Measurements from ENCODE around the gene TMEM145. TPM values are rescaled to one million over a fixed set of nuclear protein-coding genes. Genes with fewer than 3 reads are reported as not detected.

TMEM145 gene
- total and polyA plus RNA-seq, 9 of the 15 experiments (the other 6 are each of a cell fraction or from before 2014, with no cell fraction given) = 0.80 to 5.5 (median 1.9) TPM; not detected in 3

DNA sequence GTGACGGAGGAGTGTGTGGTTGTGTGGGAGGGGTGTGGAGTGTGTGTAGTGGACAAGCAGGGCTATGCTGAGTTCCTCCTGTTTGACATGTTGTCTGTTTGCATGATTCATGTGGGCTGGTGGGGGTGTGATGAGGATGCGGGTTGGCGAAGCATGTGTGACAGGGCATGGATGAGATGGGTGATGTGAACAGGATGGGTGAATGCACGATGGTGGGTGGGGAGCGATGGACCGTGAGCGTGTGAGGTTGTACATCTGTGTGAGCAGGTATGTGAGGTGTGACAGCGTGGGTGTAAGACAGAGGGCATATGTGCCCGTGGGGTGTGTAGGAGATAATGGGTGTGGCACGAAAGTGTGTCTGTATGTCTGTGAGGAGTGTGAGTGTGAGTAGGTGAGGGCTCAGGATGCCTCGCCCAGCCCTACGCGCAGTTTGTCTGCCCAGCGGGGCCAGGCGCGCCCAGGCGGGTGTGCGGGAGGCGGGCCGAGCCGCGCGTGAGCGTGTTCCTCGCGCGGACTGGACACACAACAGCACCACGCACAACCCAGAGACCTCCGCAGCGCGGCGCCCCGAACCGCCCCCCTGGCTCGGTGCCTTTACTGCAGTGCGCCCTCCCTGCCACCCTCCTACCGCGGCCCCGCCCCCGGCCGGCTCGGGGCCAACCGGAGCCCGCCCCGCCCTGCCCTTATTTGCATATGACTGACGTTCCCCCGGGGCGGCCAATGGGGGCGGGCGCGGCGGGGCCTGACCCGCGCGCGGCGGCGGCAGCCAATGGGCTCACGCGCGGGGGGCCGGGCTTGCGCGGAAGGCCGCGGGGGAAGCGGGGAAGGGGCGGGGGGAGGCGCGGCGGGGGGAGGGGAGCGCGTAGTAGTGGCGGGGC is 29.7 kb upstream of the TMEM145 start (continued):
- TF ChIP-seq SAFB (IDR thresholded peaks at IDR 0.05; ENCODE audit: borderline replicate concordance, low read depth, low read length) = peak; percentile 92
- peak; percentile 89; the same call in 1 of the 2 replicates for TF ChIP-seq HLTF (IDR thresholded peaks at IDR 0.05)
- no peak for TF ChIP-seq ELF1 (tag; IDR thresholded peaks at IDR 0.05)
- no peak for TF ChIP-seq ZNF695 (CRISPR knock-in tag; IDR thresholded peaks at IDR 0.05)
- no peak for TF ChIP-seq U2AF2 (optimal IDR thresholded peaks at IDR 0.05; ENCODE audit: low read depth, low read length)
- TF ChIP-seq KAT8 (IDR thresholded peaks at IDR 0.05; ENCODE audit: low read depth) = no peak
- TF ChIP-seq DPF2 (IDR thresholded peaks at IDR 0.05) = peak; percentile 79
- peak; percentile 43; the same call in 1 of the 2 replicates for TF ChIP-seq PHF8 (IDR thresholded peaks at IDR 0.05; ENCODE audit: borderline replicate concordance, low read length)
- TF ChIP-seq, protein P1, sequence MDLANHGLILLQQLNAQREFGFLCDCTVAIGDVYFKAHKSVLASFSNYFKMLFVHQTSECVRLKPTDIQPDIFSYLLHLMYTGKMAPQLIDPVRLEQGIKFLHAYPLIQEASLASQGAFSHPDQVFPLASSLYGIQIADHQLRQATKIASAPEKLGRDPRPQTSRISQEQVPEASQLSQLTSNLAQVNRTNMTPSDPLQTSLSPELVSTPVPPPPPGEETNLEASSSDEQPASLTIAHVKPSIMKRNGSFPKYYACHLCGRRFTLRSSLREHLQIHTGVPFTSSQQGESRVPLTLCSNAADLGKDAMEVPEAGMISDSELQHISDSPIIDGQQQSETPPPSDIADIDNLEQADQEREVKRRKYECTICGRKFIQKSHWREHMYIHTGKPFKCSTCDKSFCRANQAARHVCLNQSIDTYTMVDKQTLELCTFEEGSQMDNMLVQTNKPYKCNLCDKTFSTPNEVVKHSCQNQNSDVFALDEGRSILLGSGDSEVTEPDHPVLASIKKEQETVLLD (IDR thresholded peaks at IDR 0.05) = peak; percentile 85
- TF ChIP-seq WHSC1 (IDR thresholded peaks at IDR 0.05; ENCODE audit: low read length) = no peak
- TF ChIP-seq GATAD2B (IDR thresholded peaks at IDR 0.05; ENCODE audit: borderline replicate concordance) = no peak; the same call in 1 of the 2 replicates
- no peak for TF ChIP-seq SMC3 (conservative IDR thresholded peaks at IDR 0.05; ENCODE audit: insufficient read depth, low read depth, low read length)
- TF ChIP-seq, protein P2, sequence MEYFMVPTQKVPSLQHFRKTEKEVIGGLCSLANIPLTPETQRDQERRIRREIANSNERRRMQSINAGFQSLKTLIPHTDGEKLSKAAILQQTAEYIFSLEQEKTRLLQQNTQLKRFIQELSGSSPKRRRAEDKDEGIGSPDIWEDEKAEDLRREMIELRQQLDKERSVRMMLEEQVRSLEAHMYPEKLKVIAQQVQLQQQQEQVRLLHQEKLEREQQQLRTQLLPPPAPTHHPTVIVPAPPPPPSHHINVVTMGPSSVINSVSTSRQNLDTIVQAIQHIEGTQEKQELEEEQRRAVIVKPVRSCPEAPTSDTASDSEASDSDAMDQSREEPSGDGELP (CRISPR knock-in tag; IDR thresholded peaks at IDR 0.05; ENCODE audit: borderline replicate concordance) = peak; percentile 36; the same call in 1 of the 2 replicates
- peak in 1 of 2 experiments; percentile 91; a peak in 2 of 4 replicates for TF ChIP-seq HDAC1 (IDR thresholded peaks at IDR 0.05)
- no peak for TF ChIP-seq MYBL2 (IDR thresholded peaks at IDR 0.05; ENCODE audit: low read depth)
- TF ChIP-seq MYBL2 (CRISPR knock-in tag; IDR thresholded peaks at IDR 0.05; ENCODE audit: borderline replicate concordance) = no peak
- TF ChIP-seq, protein P3, sequence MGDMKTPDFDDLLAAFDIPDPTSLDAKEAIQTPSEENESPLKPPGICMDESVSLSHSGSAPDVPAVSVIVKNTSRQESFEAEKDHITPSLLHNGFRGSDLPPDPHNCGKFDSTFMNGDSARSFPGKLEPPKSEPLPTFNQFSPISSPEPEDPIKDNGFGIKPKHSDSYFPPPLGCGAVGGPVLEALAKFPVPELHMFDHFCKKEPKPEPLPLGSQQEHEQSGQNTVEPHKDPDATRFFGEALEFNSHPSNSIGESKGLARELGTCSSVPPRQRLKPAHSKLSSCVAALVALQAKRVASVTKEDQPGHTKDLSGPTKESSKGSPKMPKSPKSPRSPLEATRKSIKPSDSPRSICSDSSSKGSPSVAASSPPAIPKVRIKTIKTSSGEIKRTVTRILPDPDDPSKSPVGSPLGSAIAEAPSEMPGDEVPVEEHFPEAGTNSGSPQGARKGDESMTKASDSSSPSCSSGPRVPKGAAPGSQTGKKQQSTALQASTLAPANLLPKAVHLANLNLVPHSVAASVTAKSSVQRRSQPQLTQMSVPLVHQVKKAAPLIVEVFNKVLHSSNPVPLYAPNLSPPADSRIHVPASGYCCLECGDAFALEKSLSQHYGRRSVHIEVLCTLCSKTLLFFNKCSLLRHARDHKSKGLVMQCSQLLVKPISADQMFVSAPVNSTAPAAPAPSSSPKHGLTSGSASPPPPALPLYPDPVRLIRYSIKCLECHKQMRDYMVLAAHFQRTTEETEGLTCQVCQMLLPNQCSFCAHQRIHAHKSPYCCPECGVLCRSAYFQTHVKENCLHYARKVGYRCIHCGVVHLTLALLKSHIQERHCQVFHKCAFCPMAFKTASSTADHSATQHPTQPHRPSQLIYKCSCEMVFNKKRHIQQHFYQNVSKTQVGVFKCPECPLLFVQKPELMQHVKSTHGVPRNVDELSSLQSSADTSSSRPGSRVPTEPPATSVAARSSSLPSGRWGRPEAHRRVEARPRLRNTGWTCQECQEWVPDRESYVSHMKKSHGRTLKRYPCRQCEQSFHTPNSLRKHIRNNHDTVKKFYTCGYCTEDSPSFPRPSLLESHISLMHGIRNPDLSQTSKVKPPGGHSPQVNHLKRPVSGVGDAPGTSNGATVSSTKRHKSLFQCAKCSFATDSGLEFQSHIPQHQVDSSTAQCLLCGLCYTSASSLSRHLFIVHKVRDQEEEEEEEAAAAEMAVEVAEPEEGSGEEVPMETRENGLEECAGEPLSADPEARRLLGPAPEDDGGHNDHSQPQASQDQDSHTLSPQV (IDR thresholded peaks at IDR 0.05) = no peak
- no peak for TF ChIP-seq ETS2 (tag; IDR thresholded peaks at IDR 0.05; ENCODE audit: borderline replicate concordance, poor library complexity, severe bottlenecking)
- TF ChIP-seq SUPT5H (IDR thresholded peaks at IDR 0.05) = peak; percentile 70
- no peak for TF ChIP-seq KLF16 (IDR thresholded peaks at IDR 0.05)
- TF ChIP-seq GABPB2 (CRISPR knock-in tag; conservative IDR thresholded peaks at IDR 0.05) = no peak
- no peak for TF ChIP-seq GTF2A2 (tag; IDR thresholded peaks at IDR 0.05)
- TF ChIP-seq TBP (optimal IDR thresholded peaks at IDR 0.05; ENCODE audit: low read depth, low read length) = no peak

All from K562 (cell line).